Measurements from ENCODE around the gene FERMT1. TPM values are rescaled to one million over a fixed set of nuclear protein-coding genes. Genes with fewer than 3 reads are reported as not detected.

The FERMT1 gene
- polyA plus RNA-seq, 3 donors: not detected

DNA sequence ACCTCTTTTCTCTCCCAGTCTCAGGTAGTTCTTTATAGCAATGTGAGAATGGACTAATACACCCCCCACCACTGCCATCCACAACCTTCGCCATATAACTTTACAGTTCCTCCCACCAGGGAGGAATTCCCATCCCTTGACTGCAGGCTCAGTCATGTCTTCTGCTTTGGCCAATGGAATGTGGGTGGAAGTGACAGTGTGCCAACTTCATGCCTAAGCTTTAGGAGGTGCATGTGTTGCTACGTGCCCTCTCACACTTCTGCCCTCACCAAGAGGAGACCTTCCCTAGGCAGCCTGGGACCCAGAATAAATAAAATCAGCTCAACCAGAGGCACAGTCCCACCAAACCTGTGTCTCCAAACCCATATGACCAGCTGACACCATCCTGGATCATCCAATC is 36.0 kb downstream of the FERMT1 start:
- H3K27ac Mint-ChIP-seq: no peak overlapping the region
- Histone ChIP-seq H3K9me3 (replicated peaks in 1 of 2; ENCODE audit: control insufficient read depth in 1 of 2, insufficient read depth in 1 of 2, low read length in 2 of 2) (peaks cover 0 to 5% of the 10 kb centered on the region in 2 donors), H3K27ac (ENCODE audit: low read depth in 1 of 2, low read length in 2 of 2) (no peak overlapping the region), H3K27me3 (ENCODE audit: control insufficient read depth in 2 of 2, insufficient read depth in 2 of 2, low read length in 2 of 2) (no peaks in the 10 kb centered on the region), H4K20me1 (ENCODE audit: insufficient read depth, low read length) (no peaks in the 10 kb centered on the region), H3K4me1 (ENCODE audit: control insufficient read depth in 1 of 2, insufficient read depth in 2 of 2, low read length in 2 of 2) (no peaks in the 10 kb centered on the region), H3K4me3 (replicated peaks in 1 of 3; ENCODE audit: low read depth in 2 of 3, low read length in 3 of 3) (no peak overlapping the region), H3K4me2 (replicated peaks; ENCODE audit: extremely low read depth, low read length, poor library complexity, severe bottlenecking) (no peak overlapping the region), H3K36me3 (replicated peaks in 1 of 2; ENCODE audit: control insufficient read depth in 1 of 2, insufficient read depth in 2 of 2, low read length in 2 of 2) (no peaks in the 10 kb centered on the region), H2AFZ (ENCODE audit: insufficient read depth, low read depth, low read length, poor library complexity, severe bottlenecking) (no peak overlapping the region), H3K9ac (ENCODE audit: insufficient read depth, low read length, poor library complexity, severe bottlenecking) (no peak overlapping the region), H3K79me2 (ENCODE audit: insufficient read depth, low read length) (no peaks in the 10 kb centered on the region)
- no peak overlapping the region for H3K4me3 Mint-ChIP-seq
- no peaks in the 10 kb centered on the region for H3K36me3 Mint-ChIP-seq
- 100% methylated on average over 1 of the region's 2 CpGs for WGBS (ENCODE audit: insufficient coverage)
- intact Hi-C loops (cut with micrococcal nuclease): no loop called here
- TF ChIP-seq, protein P1, sequence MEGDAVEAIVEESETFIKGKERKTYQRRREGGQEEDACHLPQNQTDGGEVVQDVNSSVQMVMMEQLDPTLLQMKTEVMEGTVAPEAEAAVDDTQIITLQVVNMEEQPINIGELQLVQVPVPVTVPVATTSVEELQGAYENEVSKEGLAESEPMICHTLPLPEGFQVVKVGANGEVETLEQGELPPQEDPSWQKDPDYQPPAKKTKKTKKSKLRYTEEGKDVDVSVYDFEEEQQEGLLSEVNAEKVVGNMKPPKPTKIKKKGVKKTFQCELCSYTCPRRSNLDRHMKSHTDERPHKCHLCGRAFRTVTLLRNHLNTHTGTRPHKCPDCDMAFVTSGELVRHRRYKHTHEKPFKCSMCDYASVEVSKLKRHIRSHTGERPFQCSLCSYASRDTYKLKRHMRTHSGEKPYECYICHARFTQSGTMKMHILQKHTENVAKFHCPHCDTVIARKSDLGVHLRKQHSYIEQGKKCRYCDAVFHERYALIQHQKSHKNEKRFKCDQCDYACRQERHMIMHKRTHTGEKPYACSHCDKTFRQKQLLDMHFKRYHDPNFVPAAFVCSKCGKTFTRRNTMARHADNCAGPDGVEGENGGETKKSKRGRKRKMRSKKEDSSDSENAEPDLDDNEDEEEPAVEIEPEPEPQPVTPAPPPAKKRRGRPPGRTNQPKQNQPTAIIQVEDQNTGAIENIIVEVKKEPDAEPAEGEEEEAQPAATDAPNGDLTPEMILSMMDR (IDR thresholded peaks at IDR 0.05): no peak
- H3K9me3 Mint-ChIP-seq: peaks cover 4 to 15% (median 9%) of the 10 kb centered on the region in 7 donors
- peaks cover 0 to 2% (median 0%) of the 10 kb centered on the region in 3 donors for H3K27me3 Mint-ChIP-seq (ENCODE audit: low read depth in 3 of 3)
- DNase-seq: no peak
- peaks cover 4% of the 10 kb centered on the region for H3K4me1 Mint-ChIP-seq

GRCh38 chr20:6083926-6084325 is 38.9 kb downstream of the FERMT1 start:
- no peak overlapping the region for H3K27ac ChIP-seq (ENCODE audit: low read depth in 1 of 2, low read length in 2 of 2)
- H3K9me3 Mint-ChIP-seq: peaks cover 4 to 15% (median 9%) of the 10 kb centered on the region in 7 donors

More at GRCh38 chr20:6083926-6084325, 38.9 kb downstream of the FERMT1 start:
- TF ChIP-seq, protein P1 (IDR thresholded peaks at IDR 0.05): no peak
- no peak overlapping the region for H2AFZ ChIP-seq (ENCODE audit: insufficient read depth, low read depth, low read length, poor library complexity, severe bottlenecking)
- intact Hi-C loops (cut with micrococcal nuclease): no loop called here
- no peak for DNase-seq
- WGBS (ENCODE audit: insufficient coverage): 99% methylated on average over 8 of the region's 9 CpGs
- no peaks in the 10 kb centered on the region for H3K36me3 ChIP-seq (replicated peaks in 1 of 2; ENCODE audit: control insufficient read depth in 1 of 2, insufficient read depth in 2 of 2, low read length in 2 of 2)
- H3K79me2 ChIP-seq (ENCODE audit: insufficient read depth, low read length): no peaks in the 10 kb centered on the region
- H4K20me1 ChIP-seq (ENCODE audit: insufficient read depth, low read length): no peaks in the 10 kb centered on the region
- no peak overlapping the region for H3K27ac Mint-ChIP-seq
- H3K4me3 Mint-ChIP-seq: no peak overlapping the region
- no peaks in the 10 kb centered on the region for H3K4me1 ChIP-seq (ENCODE audit: control insufficient read depth in 1 of 2, insufficient read depth in 2 of 2, low read length in 2 of 2)
- H3K9me3 ChIP-seq (replicated peaks in 1 of 2; ENCODE audit: control insufficient read depth in 1 of 2, insufficient read depth in 1 of 2, low read length in 2 of 2): peaks cover 0 to 5% of the 10 kb centered on the region in 2 donors
- no peaks in the 10 kb centered on the region for H3K36me3 Mint-ChIP-seq
- no peak overlapping the region for H3K4me2 ChIP-seq (replicated peaks; ENCODE audit: extremely low read depth, low read length, poor library complexity, severe bottlenecking)
- H3K9ac ChIP-seq (ENCODE audit: insufficient read depth, low read length, poor library complexity, severe bottlenecking): no peak overlapping the region
- no peaks in the 10 kb centered on the region for H3K27me3 Mint-ChIP-seq (ENCODE audit: low read depth in 3 of 3)
- no peak overlapping the region for H3K4me3 ChIP-seq (replicated peaks in 1 of 3; ENCODE audit: low read depth in 2 of 3, low read length in 3 of 3)
- no peaks in the 10 kb centered on the region for H3K4me1 Mint-ChIP-seq
- H3K27me3 ChIP-seq (ENCODE audit: control insufficient read depth in 2 of 2, insufficient read depth in 2 of 2, low read length in 2 of 2): no peaks in the 10 kb centered on the region
